Endothelial cell of umbilical vein (primary cell): ENCODE data around the gene GUCA2B.

ENCODE experiments used
- EZH2 ChIP-seq: IDR thresholded peaks from 2 replicates; pipeline ENCODE4 v1.6.1; 2012; ENCODE audit warnings: borderline replicate concordance, low read depth, mild to moderate bottlenecking, moderate library complexity, low read length, inconsistent platforms; ENCODE audit not compliant: severe bottlenecking
- JUN ChIP-seq: IDR thresholded peaks from 2 replicates; pipeline ENCODE4 v1.6.1; 2011; ENCODE audit warnings: borderline replicate concordance, low read depth; ENCODE audit not compliant: insufficient read length, insufficient read depth
- POLR2A ChIP-seq: IDR thresholded peaks from 2 replicates; pipeline ENCODE4 v1.6.1; 2012; ENCODE audit warnings: low read depth, mild to moderate bottlenecking, control low read depth, low read length
- TF ChIP-seq, protein P1 (sequence below), 2 donors: IDR thresholded peaks; 1 replicate in 1 of 2; 2 replicates in 1 of 2; pipeline ENCODE4 v1.5.1; 2011; ENCODE audit warnings: low read length in 2 of 2, mild to moderate bottlenecking in 2 of 2, moderate library complexity in 2 of 2, control low read depth in 1 of 2, inconsistent platforms in 1 of 2, low read depth in 1 of 2; ENCODE audit not compliant: insufficient read depth in 1 of 2; ENCODE audit errors: extremely low read depth in 1 of 2
- TF ChIP-seq, protein P2 (sequence below): IDR thresholded peaks from 2 replicates; pipeline ENCODE4 v1.6.1; 2011; ENCODE audit not compliant: insufficient read depth, insufficient read length

DNA sequence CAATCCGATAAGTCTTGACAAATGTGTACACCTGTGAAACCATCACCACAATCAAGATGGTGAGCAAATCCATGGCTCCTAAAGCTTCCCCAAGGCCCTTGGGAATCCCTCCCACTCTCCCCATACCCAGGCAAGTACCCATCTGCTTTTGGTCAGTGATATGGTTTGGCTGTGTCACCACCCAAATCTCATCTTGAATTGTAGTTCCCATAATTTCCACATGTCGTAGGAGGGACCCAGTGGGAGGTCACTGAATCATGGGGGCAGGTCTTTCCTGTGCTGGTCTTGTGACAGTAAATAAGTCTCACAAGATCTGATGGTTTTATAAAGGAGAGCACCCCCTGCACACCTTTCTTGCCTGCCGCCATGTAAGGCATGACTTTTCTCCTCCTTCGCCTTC, 14.6 kb upstream of the GUCA2B start:
- TF ChIP-seq POLR2A (no peak), EZH2 (no peak), JUN (no peak)
- TF ChIP-seq, protein P1, sequence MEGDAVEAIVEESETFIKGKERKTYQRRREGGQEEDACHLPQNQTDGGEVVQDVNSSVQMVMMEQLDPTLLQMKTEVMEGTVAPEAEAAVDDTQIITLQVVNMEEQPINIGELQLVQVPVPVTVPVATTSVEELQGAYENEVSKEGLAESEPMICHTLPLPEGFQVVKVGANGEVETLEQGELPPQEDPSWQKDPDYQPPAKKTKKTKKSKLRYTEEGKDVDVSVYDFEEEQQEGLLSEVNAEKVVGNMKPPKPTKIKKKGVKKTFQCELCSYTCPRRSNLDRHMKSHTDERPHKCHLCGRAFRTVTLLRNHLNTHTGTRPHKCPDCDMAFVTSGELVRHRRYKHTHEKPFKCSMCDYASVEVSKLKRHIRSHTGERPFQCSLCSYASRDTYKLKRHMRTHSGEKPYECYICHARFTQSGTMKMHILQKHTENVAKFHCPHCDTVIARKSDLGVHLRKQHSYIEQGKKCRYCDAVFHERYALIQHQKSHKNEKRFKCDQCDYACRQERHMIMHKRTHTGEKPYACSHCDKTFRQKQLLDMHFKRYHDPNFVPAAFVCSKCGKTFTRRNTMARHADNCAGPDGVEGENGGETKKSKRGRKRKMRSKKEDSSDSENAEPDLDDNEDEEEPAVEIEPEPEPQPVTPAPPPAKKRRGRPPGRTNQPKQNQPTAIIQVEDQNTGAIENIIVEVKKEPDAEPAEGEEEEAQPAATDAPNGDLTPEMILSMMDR (IDR thresholded peaks at IDR 0.05; ENCODE audit: extremely low read depth in 1 of 2, insufficient read depth in 1 of 2, low read depth in 1 of 2, low read length in 2 of 2), result no peak
- TF ChIP-seq, protein P2, sequence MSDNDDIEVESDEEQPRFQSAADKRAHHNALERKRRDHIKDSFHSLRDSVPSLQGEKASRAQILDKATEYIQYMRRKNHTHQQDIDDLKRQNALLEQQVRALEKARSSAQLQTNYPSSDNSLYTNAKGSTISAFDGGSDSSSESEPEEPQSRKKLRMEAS, result no peak
